Smooth muscle cell (in vitro differentiated cells): ENCODE data around the gene PIK3R5. TPM values are rescaled to one million over a fixed set of nuclear protein-coding genes. Genes with fewer than 3 reads are reported as not detected.

Source experiments
- DNase-seq: peaks from one replicate; lab custom pipeline; 2025; ENCODE audit not compliant: unreplicated experiment; lab: John Stamatoyannopoulos, UW
- H2AFZ ChIP-seq: fragments of 200-600 bp; sonication (generic); 2 replicates; pipeline ENCODE4 v1.6.0; 2016; ENCODE audit warnings: antibody characterized with exemption, low read depth, mild to moderate bottlenecking
- H3F3A ChIP-seq: fragments of 200-600 bp; sonication (generic); 2 replicates; pipeline ENCODE4 v1.6.0; 2017; ENCODE audit warnings: antibody characterized with exemption, low read depth
- H3K27ac ChIP-seq: fragments of 200-600 bp; sonication (generic); 2 replicates; pipeline ENCODE4 v1.5.1; 2016; ENCODE audit warnings: low read depth, mild to moderate bottlenecking
- H3K27me3 ChIP-seq: fragments of 200-600 bp; sonication (generic); 2 replicates; pipeline ENCODE4 v1.6.1; 2016; ENCODE audit warnings: low read depth, mild to moderate bottlenecking
- H3K36me3 ChIP-seq: fragments of 200-600 bp; sonication (generic); 2 replicates; pipeline ENCODE4 v1.5.1; 2016; ENCODE audit warnings: low read depth
- H3K4me1 ChIP-seq: fragments of 200-600 bp; sonication (generic); 2 replicates; pipeline ENCODE4 v1.5.1; 2016; ENCODE audit warnings: low read depth
- H3K4me2 ChIP-seq: fragments of 200-600 bp; sonication (generic); 2 replicates; pipeline ENCODE4 v1.6.0; 2016; ENCODE audit warnings: mild to moderate bottlenecking
- H3K4me3 ChIP-seq: fragments of 200-600 bp; sonication (generic); 2 replicates; pipeline ENCODE4 v1.5.1; 2016; ENCODE audit warnings: mild to moderate bottlenecking
- H3K79me2 ChIP-seq: fragments of 200-600 bp; sonication (generic); 2 replicates; pipeline ENCODE4 v1.6.0; 2016; ENCODE audit warnings: low read depth, mild to moderate bottlenecking
- H3K9ac ChIP-seq: fragments of 200-600 bp; sonication (generic); 2 replicates; pipeline ENCODE4 v1.6.0; 2016; ENCODE audit warnings: low read depth
- H3K9me3 ChIP-seq: fragments of 200-600 bp; sonication (generic); replicated peaks from 2 replicates; pipeline ENCODE4 v1.5.1; 2016; ENCODE audit warnings: low read depth
- H4K20me1 ChIP-seq: fragments of 200-600 bp; sonication (generic); 2 replicates; pipeline ENCODE4 v1.6.0; 2016; ENCODE audit warnings: low read depth
- CTCF ChIP-seq: fragments of 200-600 bp; sonication (generic); IDR thresholded peaks from 2 replicates; pipeline ENCODE4 v1.5.1; 2017; ENCODE audit warnings: borderline replicate concordance, mild to moderate bottlenecking, antibody characterized with exemption; ENCODE audit not compliant: insufficient read depth, poor library complexity, severe bottlenecking
- WGBS: methylation state at CpG from one replicate; pipeline ENCODE4 v1.1.7; 2016; ENCODE audit warnings: low lambda C conversion rate; 5-methylcytosine and 5-hydroxymethylcytosine counted together
- polyA plus RNA-seq: library from polyadenylated mRNA; unstranded; fragments of >200 nt; fragmentation: Nextera tagmentation; extraction: Ambion mirVana; gene quantifications from 2 replicates; pipeline ENCODE4 v1.2.1, GENCODE V29; 2016
- total RNA-seq: library from RNA; depleted of rRNA; stranded (reverse); fragments of >200 nt; gene quantifications from 2 replicates; pipeline ENCODE4 v1.2.3, GENCODE V29; 2014

The PIK3R5 gene
- total and polyA plus RNA-seq, 2 experiments from 2014 or later: not detected

- DNase-seq: no peak
- WGBS: 84% methylated on average over 8 of the region's 8 CpGs
- Histone ChIP-seq H3K9me3 (no peaks in the 10 kb centered on the region), H3K4me3 (no peak overlapping the region), H4K20me1 (no peaks in the 10 kb centered on the region), H3F3A (no peaks in the 10 kb centered on the region), H2AFZ (no peak overlapping the region), H3K79me2 (no peaks in the 10 kb centered on the region), H3K4me1 (no peaks in the 10 kb centered on the region), H3K9ac (no peak overlapping the region), H3K27me3 (no peaks in the 10 kb centered on the region), H3K4me2 (no peak overlapping the region), H3K27ac (no peak overlapping the region), H3K36me3 (no peaks in the 10 kb centered on the region)
- no peak for TF ChIP-seq CTCF
Observed at GRCh38 chr17:8837563-8838075, 127.9 kb downstream of the PIK3R5 start.

- Histone ChIP-seq H3K9me3 (no peaks in the 10 kb centered on the region), H3K9ac (no peak overlapping the region), H3K27ac (no peak overlapping the region), H4K20me1 (no peaks in the 10 kb centered on the region), H3K4me2 (no peak overlapping the region), H2AFZ (no peak overlapping the region), H3F3A (no peaks in the 10 kb centered on the region), H3K79me2 (no peaks in the 10 kb centered on the region), H3K4me1 (no peaks in the 10 kb centered on the region), H3K27me3 (no peaks in the 10 kb centered on the region), H3K4me3 (no peak overlapping the region), H3K36me3 (no peaks in the 10 kb centered on the region)
- WGBS: 86% methylated on average over 13 of the region's 15 CpGs
- no peak for DNase-seq
- no peak for TF ChIP-seq CTCF
Observed at GRCh38 chr17:8836821-8837562, 128.5 kb downstream of the PIK3R5 start.

- Histone ChIP-seq H3K79me2 (no peaks in the 10 kb centered on the region), H3K4me1 (no peaks in the 10 kb centered on the region), H3K27me3 (no peaks in the 10 kb centered on the region), H3K9ac (no peak overlapping the region), H3K4me2 (no peak overlapping the region), H3K9me3 (no peaks in the 10 kb centered on the region), H2AFZ (no peak overlapping the region), H3K36me3 (no peaks in the 10 kb centered on the region), H3K4me3 (no peak overlapping the region), H3K27ac (no peak overlapping the region), H4K20me1 (no peaks in the 10 kb centered on the region), H3F3A (no peaks in the 10 kb centered on the region)
- TF ChIP-seq CTCF: no peak
- 96% methylated on average over 6 of the region's 6 CpGs for WGBS
- DNase-seq: no peak
Observed at GRCh38 chr17:8835631-8836364, 129.7 kb downstream of the PIK3R5 start.
